ENCODE data around the gene JMJD6. TPM values are rescaled to one million over a fixed set of nuclear protein-coding genes. Genes with fewer than 3 reads are reported as not detected.
A peak's percentile ranks its signal among the peaks of the same experiment; 100 is the strongest.

JMJD6 gene
- total and polyA plus RNA-seq, 9 of the 15 experiments (the other 6 are each of a cell fraction or from before 2014, with no cell fraction given): 2.5 to 52.3 (median 36.3) TPM

DNA sequence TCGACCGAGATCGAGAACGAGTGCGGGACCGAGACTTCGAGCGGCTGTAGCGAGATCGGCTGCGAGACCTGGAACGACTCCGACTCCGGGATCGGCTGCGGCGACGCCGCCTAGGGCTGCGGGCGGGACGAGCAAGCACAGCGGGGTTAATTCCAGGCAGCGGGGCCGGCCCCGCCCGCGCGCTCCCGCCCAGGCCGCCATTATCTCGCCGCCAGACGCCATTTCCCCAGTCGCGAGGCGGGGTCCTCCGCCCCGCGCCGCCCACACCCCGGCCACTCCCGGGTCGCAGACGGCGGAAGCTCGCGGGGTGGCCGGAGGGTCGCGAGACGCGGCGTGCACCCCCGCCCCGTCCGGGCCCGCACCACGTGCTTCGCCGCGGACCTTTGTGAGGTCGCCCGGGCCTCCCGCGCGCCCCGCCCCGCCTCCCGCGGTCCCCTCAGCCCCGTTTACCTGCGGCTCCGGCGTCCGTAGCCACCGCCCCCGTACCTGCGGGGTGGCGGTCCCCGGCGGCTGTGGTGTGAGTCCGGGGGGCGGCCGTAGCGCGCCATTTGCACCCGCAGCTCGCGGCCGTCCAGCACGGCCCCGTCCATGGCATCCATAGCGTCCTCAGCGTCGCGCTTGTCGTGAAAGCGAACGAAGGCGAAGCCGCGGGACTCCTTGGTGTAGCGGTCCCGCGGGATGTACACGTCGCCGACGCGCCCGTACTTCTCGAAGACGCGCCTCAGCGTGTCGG is 10.1 kb upstream of the JMJD6 start (continued):
- TF ChIP-seq CREB1 (IDR thresholded peaks at IDR 0.05) (peak; percentile 67), CREB1 (CRISPR knock-in tag; IDR thresholded peaks at IDR 0.05) (peak; percentile 79), CXXC5 (CRISPR knock-in tag; IDR thresholded peaks at IDR 0.05) (peak; percentile 76), TAF9B (IDR thresholded peaks at IDR 0.05; ENCODE audit: partially characterized antibody) (no peak), SMARCA4 (IDR thresholded peaks at IDR 0.05) (0 out of 2 replicates have a peak, but pooled peaks have one; percentile 12), TAF7 (tag; IDR thresholded peaks at IDR 0.05) (no peak), CTBP1 (IDR thresholded peaks at IDR 0.05; ENCODE audit: borderline replicate concordance) (peak; percentile 71), EP400 (IDR thresholded peaks at IDR 0.05) (no peak), RBM15 (IDR thresholded peaks at IDR 0.05; ENCODE audit: insufficient read depth, low read length) (no peak), BRCA1 (IDR thresholded peaks at IDR 0.05) (no peak), BRCA1 (CRISPR knock-in tag; IDR thresholded peaks at IDR 0.05) (peak; percentile 77; the same call in 1 of the 2 replicates), ZNF609 (CRISPR knock-in tag; IDR thresholded peaks at IDR 0.05; ENCODE audit: borderline replicate concordance) (no peak), MEIS2 (IDR thresholded peaks at IDR 0.05; ENCODE audit: partially characterized antibody) (no peak), RBM17 (IDR thresholded peaks at IDR 0.05; ENCODE audit: borderline replicate concordance, low read depth, low read length) (no peak), CREB5 (CRISPR knock-in tag; IDR thresholded peaks at IDR 0.05) (no peak), NFIX (CRISPR knock-in tag; IDR thresholded peaks at IDR 0.05; ENCODE audit: low read depth) (no peak), THRAP3 (IDR thresholded peaks at IDR 0.05; ENCODE audit: borderline replicate concordance) (peak; percentile 93), FOXA1 (IDR thresholded peaks at IDR 0.05; ENCODE audit: borderline replicate concordance) (no peak)
- TF ChIP-seq, protein P1, sequence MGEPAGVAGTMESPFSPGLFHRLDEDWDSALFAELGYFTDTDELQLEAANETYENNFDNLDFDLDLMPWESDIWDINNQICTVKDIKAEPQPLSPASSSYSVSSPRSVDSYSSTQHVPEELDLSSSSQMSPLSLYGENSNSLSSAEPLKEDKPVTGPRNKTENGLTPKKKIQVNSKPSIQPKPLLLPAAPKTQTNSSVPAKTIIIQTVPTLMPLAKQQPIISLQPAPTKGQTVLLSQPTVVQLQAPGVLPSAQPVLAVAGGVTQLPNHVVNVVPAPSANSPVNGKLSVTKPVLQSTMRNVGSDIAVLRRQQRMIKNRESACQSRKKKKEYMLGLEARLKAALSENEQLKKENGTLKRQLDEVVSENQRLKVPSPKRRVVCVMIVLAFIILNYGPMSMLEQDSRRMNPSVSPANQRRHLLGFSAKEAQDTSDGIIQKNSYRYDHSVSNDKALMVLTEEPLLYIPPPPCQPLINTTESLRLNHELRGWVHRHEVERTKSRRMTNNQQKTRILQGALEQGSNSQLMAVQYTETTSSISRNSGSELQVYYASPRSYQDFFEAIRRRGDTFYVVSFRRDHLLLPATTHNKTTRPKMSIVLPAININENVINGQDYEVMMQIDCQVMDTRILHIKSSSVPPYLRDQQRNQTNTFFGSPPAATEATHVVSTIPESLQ (CRISPR knock-in tag; IDR thresholded peaks at IDR 0.05): no peak; the same call in 1 of the 2 replicates
- TF ChIP-seq, protein P2, sequence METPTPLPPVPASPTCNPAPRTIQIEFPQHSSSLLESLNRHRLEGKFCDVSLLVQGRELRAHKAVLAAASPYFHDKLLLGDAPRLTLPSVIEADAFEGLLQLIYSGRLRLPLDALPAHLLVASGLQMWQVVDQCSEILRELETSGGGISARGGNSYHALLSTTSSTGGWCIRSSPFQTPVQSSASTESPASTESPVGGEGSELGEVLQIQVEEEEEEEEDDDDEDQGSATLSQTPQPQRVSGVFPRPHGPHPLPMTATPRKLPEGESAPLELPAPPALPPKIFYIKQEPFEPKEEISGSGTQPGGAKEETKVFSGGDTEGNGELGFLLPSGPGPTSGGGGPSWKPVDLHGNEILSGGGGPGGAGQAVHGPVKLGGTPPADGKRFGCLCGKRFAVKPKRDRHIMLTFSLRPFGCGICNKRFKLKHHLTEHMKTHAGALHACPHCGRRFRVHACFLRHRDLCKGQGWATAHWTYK (CRISPR knock-in tag; IDR thresholded peaks at IDR 0.05): no peak; the same call in 1 of the 2 replicates
